Aorta (tissue), 5 donors: ENCODE measurements around the gene SNX20. TPM values are rescaled to one million over a fixed set of nuclear protein-coding genes. Genes with fewer than 3 reads are reported as not detected.

Experiments
- ATAC-seq: fragments of 200-7000 bp; cut with Tn5 transposase; one replicate; pipeline ENCODE4 v1.9.1; 2022; ENCODE audit warnings: moderate library complexity; ENCODE audit not compliant: low FRiP score
- DNase-seq, 2 donors: peaks; one replicate each; pipeline ENCODE4 v3.0.0-alpha.2; 2020
- H3K27ac ChIP-seq, 2 donors: one replicate each; pipeline ENCODE4 v1.5.1; 2013; ENCODE audit warnings: low read length in 2 of 2, mild to moderate bottlenecking in 2 of 2, moderate library complexity in 2 of 2, control low read depth in 1 of 2, inconsistent platforms in 1 of 2, low read depth in 1 of 2
- H3K27me3 ChIP-seq, 2 donors: one replicate each; pipeline ENCODE4 v1.6.1; 2013; ENCODE audit warnings: control low read depth in 1 of 2, low read length in 1 of 2, mild to moderate bottlenecking in 1 of 2, moderate library complexity in 1 of 2; ENCODE audit not compliant: insufficient read depth in 2 of 2, control insufficient read depth in 1 of 2
- H3K36me3 ChIP-seq, 2 donors: one replicate each; pipeline ENCODE4 v1.6.1; 2013; ENCODE audit warnings: control low read depth in 1 of 2, low read length in 1 of 2, mild to moderate bottlenecking in 1 of 2; ENCODE audit not compliant: insufficient read depth in 2 of 2, control insufficient read depth in 1 of 2
- H3K4me1 ChIP-seq, 2 donors: one replicate each; pipeline ENCODE4 v1.6.1; 2013; ENCODE audit warnings: low read length in 2 of 2, control low read depth in 1 of 2, mild to moderate bottlenecking in 1 of 2, moderate library complexity in 1 of 2; ENCODE audit not compliant: insufficient read depth in 2 of 2, control insufficient read depth in 1 of 2
- H3K4me3 ChIP-seq, 2 donors: one replicate each; pipeline ENCODE4 v1.5.1; 2013; ENCODE audit warnings: low read length in 2 of 2, control low read depth in 1 of 2, mild to moderate bottlenecking in 1 of 2
- H3K9me3 ChIP-seq: one replicate; pipeline ENCODE4 v1.6.1; 2013; ENCODE audit warnings: mild to moderate bottlenecking, low read length; ENCODE audit not compliant: control insufficient read depth
- WGBS, 2 donors: extraction: QIAGEN DNeasy Blood & Tissue Kit; methylation state at CpG; one replicate each; pipeline ENCODE4 v1.1.7; 2013; 5-methylcytosine and 5-hydroxymethylcytosine counted together
- intact Hi-C, 2 donors: fragments of 100-400 bp; cut with DNase I; formaldehyde crosslinking; loops; one replicate each; pipeline versions ENCODE4 v1.14.2 to v1.15.0; 2022
- polyA plus RNA-seq, 2 donors: library from polyadenylated mRNA; stranded (reverse); fragments of 200-250 nt; gene quantifications; one replicate each; pipeline ENCODE4 v1.2.3, GENCODE V29; 2013
- total RNA-seq, 2 donors: library from RNA; stranded (reverse); fragmentation: NEBNext Ultra II Directional; extraction: Animal tissue kit (Norgen Biotek cat#: 25700); gene quantifications; one replicate each; pipeline ENCODE4 v1.2.1, GENCODE V29; 2021
- donor health status: healthy with polysubstance abuse.
- donor health status: Bipolar disorder and iron deficiency.
- donor health status: DM: no; HTN: no; CAD: no.
- donor health status: DM: no; HTN: no; CAD: no.
- donor health status: DM: yes; HTN: yes; CAD: no.

The SNX20 gene
- total and polyA plus RNA-seq, 4 donors = 0.41 to 5.0 (median 2.2) TPM

- ATAC-seq = peak; percentile 63
- H3K36me3 ChIP-seq = no peaks in the 10 kb centered on the region
- H3K27ac ChIP-seq = no peak overlapping the region
- no peak overlapping the region for H3K4me3 ChIP-seq
- intact Hi-C loops = loop anchor here in 1 of 2 donors (5.0 to 10.0 kb wide), 2 partner anchors 46 to 108 kb away; partner anchors contain the start of gene CYLD
- H3K27me3 ChIP-seq = no peaks in the 10 kb centered on the region
- no peaks in the 10 kb centered on the region for H3K4me1 ChIP-seq
- DNase-seq = peak; percentile 89 to 92
- H3K9me3 ChIP-seq = no peaks in the 10 kb centered on the region
- 73 to 75% methylated on average over 15 of the region's 15 CpGs for WGBS, 2 donors
These were observed 15.7 kb upstream of the SNX20 start for GRCh38 chr16:50696575-50697420.

GRCh38 chr16:50696126-50696525 lies 15.0 kb upstream of the SNX20 start:
- H3K27me3 ChIP-seq = no peaks in the 10 kb centered on the region
- no peak overlapping the region for H3K27ac ChIP-seq
- no peaks in the 10 kb centered on the region for H3K36me3 ChIP-seq
- WGBS, 2 donors = 89 to 92% methylated on average over 5 of the region's 5 CpGs
- no peak overlapping the region for H3K4me3 ChIP-seq
- ATAC-seq (no peak), DNase-seq (no peak)
- intact Hi-C loops = loop anchor here in 1 of 2 donors (5.0 to 10.0 kb wide), 2 partner anchors 46 to 109 kb away; partner anchors contain the start of gene CYLD
- no peaks in the 10 kb centered on the region for H3K4me1 ChIP-seq
- H3K9me3 ChIP-seq = no peaks in the 10 kb centered on the region

DNA sequence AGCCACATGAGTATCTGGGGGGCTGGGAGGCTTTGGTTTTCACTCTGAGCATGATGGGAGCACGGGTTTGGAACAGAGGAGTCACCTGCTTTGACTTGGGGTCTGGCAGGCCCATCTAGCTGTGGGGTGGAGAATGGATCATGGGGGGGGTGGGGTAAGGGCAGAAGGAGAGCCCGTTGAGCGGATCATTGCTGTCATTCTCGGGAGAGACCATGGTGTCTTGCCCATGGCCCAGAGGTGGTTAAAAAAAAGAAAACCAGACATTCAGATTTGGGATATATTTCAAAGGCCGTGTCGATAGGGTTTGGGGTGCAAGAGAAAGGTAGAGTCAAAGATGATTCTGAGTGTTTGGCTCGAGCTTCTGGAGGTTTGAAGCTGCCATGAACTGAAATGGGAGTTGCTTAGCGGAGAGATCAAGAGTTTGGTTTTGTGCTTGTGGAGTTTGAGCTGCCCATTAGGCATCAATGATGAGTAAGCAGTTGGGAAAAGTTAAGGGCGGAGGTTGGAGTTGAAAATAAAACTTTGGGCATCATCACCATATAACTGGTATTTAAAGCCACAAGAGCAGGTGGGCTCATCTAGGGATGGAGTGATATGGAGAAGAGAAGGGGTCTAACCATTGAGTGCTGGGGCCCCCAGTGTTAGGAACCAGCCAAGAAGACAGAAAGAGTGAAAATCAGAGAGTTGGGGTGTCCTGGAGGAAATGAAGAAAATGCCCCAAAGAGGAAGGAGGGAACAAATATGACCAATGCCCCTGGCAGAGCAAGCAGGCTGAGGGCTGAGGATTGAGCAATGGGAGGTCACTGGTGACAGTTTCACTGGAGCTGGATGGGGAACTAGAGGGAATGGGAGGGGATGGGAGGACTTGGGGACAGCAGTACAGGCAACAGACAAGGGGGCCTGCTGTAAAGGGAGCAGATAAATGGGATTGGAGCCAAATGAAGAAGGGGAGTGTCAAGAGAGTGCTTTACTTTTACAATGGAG lies 14.2 kb upstream of the SNX20 start:
- Histone ChIP-seq H3K27ac (no peak overlapping the region), H3K27me3 (no peaks in the 10 kb centered on the region), H3K4me1 (no peaks in the 10 kb centered on the region), H3K9me3 (no peaks in the 10 kb centered on the region), H3K36me3 (no peaks in the 10 kb centered on the region), H3K4me3 (no peak overlapping the region)
- ATAC-seq (no peak), DNase-seq (peak in 1 of 2 donors; percentile 77)
- intact Hi-C loops = loop anchor here in 1 of 2 donors (5.0 to 10.0 kb wide), 2 partner anchors 47 to 109 kb away; partner anchors contain the start of gene CYLD
- 96 to 98% methylated on average over 9 of the region's 9 CpGs for WGBS, 2 donors

DNA sequence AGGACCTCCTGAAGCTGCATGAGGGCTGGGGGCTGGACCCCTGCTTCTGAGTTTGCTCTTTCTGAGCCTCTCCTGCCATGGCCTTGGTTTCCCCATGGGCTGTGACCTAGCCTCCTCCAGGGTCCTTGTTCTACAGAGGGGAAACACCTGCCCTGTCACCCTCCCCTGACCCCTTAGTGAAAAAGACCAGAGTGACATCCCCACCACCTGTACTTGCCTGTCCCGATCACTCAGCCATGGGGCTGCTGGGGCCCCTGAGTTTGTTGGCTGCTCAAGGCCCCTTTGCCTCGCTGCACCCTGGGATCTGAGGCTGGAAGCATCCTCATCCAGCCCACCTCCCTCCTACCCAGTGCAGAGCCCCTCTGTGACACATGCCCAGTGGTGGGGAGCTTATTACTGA lies 13.1 kb upstream of the SNX20 start:
- ATAC-seq = no peak
- Histone ChIP-seq H3K4me3 (no peak overlapping the region), H3K9me3 (no peaks in the 10 kb centered on the region), H3K4me1 (no peaks in the 10 kb centered on the region), H3K36me3 (no peaks in the 10 kb centered on the region), H3K27me3 (no peaks in the 10 kb centered on the region), H3K27ac (no peak overlapping the region)
- no peak for DNase-seq
- intact Hi-C loops = loop anchor here in 1 of 2 donors (10.0 kb wide), 1 partner anchor 111 kb away; no protein-coding TSS in a partner anchor
- 94 to 97% methylated on average over 2 of the region's 2 CpGs for WGBS, 2 donors

- Histone ChIP-seq H3K27me3 (no peaks in the 10 kb centered on the region), H3K36me3 (no peaks in the 10 kb centered on the region), H3K9me3 (no peaks in the 10 kb centered on the region), H3K4me1 (no peaks in the 10 kb centered on the region), H3K4me3 (peak within 1 kb of the TSS; percentile 25 to 47), H3K27ac (no peak within 1 kb of the TSS)
- DNase-seq (peak in 1 of 2 donors; percentile 86), ATAC-seq (peak; percentile 48)
- intact Hi-C loops = loop anchor here in 1 of 2 donors (10.0 kb wide), 1 partner anchor 112 kb away; no protein-coding TSS in a partner anchor
- WGBS, 2 donors = 13 to 23% methylated on average over 31 to 56 of the region's 56 CpGs
These were observed 12.1 kb upstream of the SNX20 start, which contains the start of gene NOD2 for GRCh38 chr16:50692999-50693781. Gene NOD2, plus strand, starts transcription at chr16:50693606. Its CDS starts 5,890 bp downstream, at chr16:50699496.

DNA sequence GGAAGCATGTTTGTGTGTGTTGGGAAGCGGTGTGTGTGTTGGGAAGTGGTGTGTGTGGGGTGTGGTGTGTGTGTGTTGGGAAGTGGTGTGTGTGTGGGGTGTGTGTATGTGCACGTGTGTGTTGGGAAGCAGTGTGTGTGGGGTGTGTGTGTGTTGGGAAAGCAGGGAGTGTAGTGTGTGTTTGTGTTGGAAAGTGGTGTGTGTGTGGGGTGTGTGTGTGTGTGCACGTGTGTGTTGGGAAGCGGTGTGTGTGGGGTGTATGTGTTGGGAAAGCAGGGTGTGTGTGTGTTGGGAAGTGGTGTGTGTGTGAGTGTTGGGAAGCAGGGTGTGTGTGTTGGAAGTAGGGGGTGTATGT lies 11.5 kb upstream of the SNX20 start:
- ATAC-seq (no peak), DNase-seq (no peak)
- H3K27ac ChIP-seq = no peak overlapping the region
- H3K36me3 ChIP-seq = no peaks in the 10 kb centered on the region
- no peaks in the 10 kb centered on the region for H3K9me3 ChIP-seq
- H3K27me3 ChIP-seq = no peaks in the 10 kb centered on the region
- H3K4me3 ChIP-seq = no peak overlapping the region
- intact Hi-C loops = loop anchor here in 1 of 2 donors (10.0 kb wide), 1 partner anchor 112 kb away; no protein-coding TSS in a partner anchor
- no peaks in the 10 kb centered on the region for H3K4me1 ChIP-seq
- WGBS, 2 donors = 59 to 76% methylated on average over 4 of the region's 4 CpGs

GRCh38 chr16:50690177-50690576 lies 9.1 kb upstream of the SNX20 start:
- Histone ChIP-seq H3K27ac (no peak overlapping the region), H3K4me1 (no peaks in the 10 kb centered on the region), H3K4me3 (no peak overlapping the region), H3K36me3 (no peaks in the 10 kb centered on the region), H3K9me3 (no peaks in the 10 kb centered on the region), H3K27me3 (no peaks in the 10 kb centered on the region)
- DNase-seq (no peak), ATAC-seq (no peak)
- intact Hi-C loops = loop anchor here in 1 of 2 donors (10.0 kb wide), 1 partner anchor 115 kb away; no protein-coding TSS in a partner anchor
- WGBS, 2 donors = 63% methylated on average over 2 of the region's 2 CpGs

- ATAC-seq = no peak
- DNase-seq = no peak
- H3K4me1 ChIP-seq = no peaks in the 10 kb centered on the region
- no peaks in the 10 kb centered on the region for H3K27me3 ChIP-seq
- H3K4me3 ChIP-seq = no peak overlapping the region
- H3K36me3 ChIP-seq = no peaks in the 10 kb centered on the region
- H3K9me3 ChIP-seq = no peaks in the 10 kb centered on the region
- WGBS, 2 donors = 85 to 91% methylated on average over 3 of the region's 3 CpGs
- intact Hi-C loops = no loop called here
- H3K27ac ChIP-seq = no peak overlapping the region
These were observed 7.8 kb upstream of the SNX20 start for GRCh38 chr16:50688867-50689266.
